H1 (cell line): ENCODE data around the gene EWSR1. TPM values are rescaled to one million over a fixed set of nuclear protein-coding genes. Genes with fewer than 3 reads are reported as not detected.

Experiments used
- CTBP2 ChIP-seq: IDR thresholded peaks from 2 replicates; pipeline ENCODE4 v1.7.0; 2011; ENCODE audit warnings: borderline replicate concordance, mild to moderate bottlenecking, moderate library complexity, mixed read lengths, low read length; ENCODE audit not compliant: insufficient read depth, insufficient read length
- POU5F1 ChIP-seq: IDR thresholded peaks from 2 replicates; pipeline ENCODE4 v1.6.1; 2011; ENCODE audit warnings: low read depth, mild to moderate bottlenecking, low read length, moderate library complexity
- RXRA ChIP-seq: IDR thresholded peaks from 2 replicates; pipeline ENCODE4 v1.6.1; 2011; ENCODE audit warnings: low read depth, mild to moderate bottlenecking, low read length, moderate library complexity; ENCODE audit not compliant: insufficient read depth
- polyA plus RNA-seq, 7 experiments: library from polyadenylated mRNA; depleted of rRNA in 3 of 7; stranded (reverse) in 5 of 7; unstranded in 2 of 7; fragments of >200 nt in 5 of 7; fragments of 200-250 nt in 2 of 7; gene quantifications; 1 replicate in 5 of 7; 2 replicates in 1 of 7; 4 replicates in 1 of 7; pipeline versions ENCODE4 v1.2.1 to v1.2.3, GENCODE V29; 2011 to 2013; ENCODE audit warnings: missing spikeins in 2 of 7, mixed read lengths in 2 of 7
- total RNA-seq: library from RNA; stranded (reverse); fragmentation: NEBNext Ultra II Directional; extraction: Animal tissue kit (Norgen Biotek cat#: 25700); gene quantifications from 2 replicates; pipeline ENCODE4 v1.2.1, GENCODE V29; 2021

EWSR1 gene
- total and polyA plus RNA-seq, 2 of the 8 experiments (the other 6 are each of a cell fraction or from before 2014, with no cell fraction given) = 387 to 930 TPM

- TF ChIP-seq CTBP2 (no peak), RXRA (no peak), POU5F1 (no peak)
Measured at GRCh38 chr22:29275167-29275566, 7.1 kb downstream of the EWSR1 start (continued).
